Rectal smooth muscle tissue (tissue), 1 donor: Measurements from ENCODE around the gene ZNF18.
A peak's percentile ranks its signal among the peaks of the same experiment; 100 is the strongest.

Experiments
- H3K27ac ChIP-seq: one replicate; pipeline ENCODE4 v1.7.0; 2013; ENCODE audit warnings: low read depth, low read length, inconsistent platforms
- H3K27me3 ChIP-seq: one replicate; pipeline ENCODE4 v1.7.0; 2013; ENCODE audit warnings: low read length; ENCODE audit not compliant: control insufficient read depth, insufficient read depth
- H3K36me3 ChIP-seq: one replicate; pipeline ENCODE4 v1.7.0; 2013; ENCODE audit warnings: low read length; ENCODE audit not compliant: control insufficient read depth, insufficient read depth
- H3K4me1 ChIP-seq: one replicate; pipeline ENCODE4 v1.7.0; 2013; ENCODE audit warnings: low read length; ENCODE audit not compliant: control insufficient read depth, insufficient read depth
- H3K4me3 ChIP-seq: one replicate; pipeline ENCODE4 v1.7.0; 2013; ENCODE audit warnings: low read length
- H3K9ac ChIP-seq: one replicate; pipeline ENCODE4 v1.7.0; 2013; ENCODE audit warnings: low read length

Gene ZNF18

GRCh38 chr17:11997147-11997971 lies at the start of gene ZNF18:
Gene ZNF18 (minus strand): TSS chr17:11997475. CDS start chr17:11992829, 4,646 bp downstream.
- Histone ChIP-seq H3K27ac (peak within 1 kb of the TSS; percentile 86), H3K4me1 (peaks cover 2% of the 10 kb centered on the region)

GRCh38 chr17:12046786-12047185 lies 49.5 kb upstream of the ZNF18 start:
- Histone ChIP-seq H3K4me1 (no peaks in the 10 kb centered on the region), H3K27me3 (no peaks in the 10 kb centered on the region), H3K27ac (no peak overlapping the region), H3K4me3 (no peak overlapping the region), H3K36me3 (no peaks in the 10 kb centered on the region), H3K9ac (no peak overlapping the region)

More at GRCh38 chr17:11997147-11997971, at the start of gene ZNF18:
- Histone ChIP-seq H3K36me3 (peaks cover 3% of the 10 kb centered on the region), H3K27me3 (no peaks in the 10 kb centered on the region), H3K4me3 (peak within 1 kb of the TSS; percentile 97), H3K9ac (peak within 1 kb of the TSS; percentile 78)

GRCh38 chr17:12043702-12044101 lies 46.4 kb upstream of the ZNF18 start:
- Histone ChIP-seq H3K36me3 (no peaks in the 10 kb centered on the region), H3K27ac (no peak overlapping the region), H3K9ac (no peak overlapping the region), H3K27me3 (no peaks in the 10 kb centered on the region), H3K4me1 (no peaks in the 10 kb centered on the region), H3K4me3 (no peak overlapping the region)

GRCh38 chr17:12041312-12041711 lies 44.0 kb upstream of the ZNF18 start:
- no peak overlapping the region for H3K4me3 ChIP-seq
- H3K4me1 ChIP-seq = no peaks in the 10 kb centered on the region
- H3K27ac ChIP-seq = no peak overlapping the region

GRCh38 chr17:12040478-12040877 lies 43.2 kb upstream of the ZNF18 start:
- no peaks in the 10 kb centered on the region for H3K27me3 ChIP-seq
- no peaks in the 10 kb centered on the region for H3K4me1 ChIP-seq
- H3K36me3 ChIP-seq = no peaks in the 10 kb centered on the region
- H3K9ac ChIP-seq = no peak overlapping the region
- H3K4me3 ChIP-seq = no peak overlapping the region
- H3K27ac ChIP-seq = no peak overlapping the region

More at GRCh38 chr17:12041312-12041711, 44.0 kb upstream of the ZNF18 start:
- Histone ChIP-seq H3K27me3 (no peaks in the 10 kb centered on the region), H3K9ac (no peak overlapping the region), H3K36me3 (no peaks in the 10 kb centered on the region)

GRCh38 chr17:12037970-12038369 lies 40.7 kb upstream of the ZNF18 start:
- H3K9ac ChIP-seq = no peak overlapping the region
- H3K4me3 ChIP-seq = no peak overlapping the region
- no peak overlapping the region for H3K27ac ChIP-seq
- no peaks in the 10 kb centered on the region for H3K4me1 ChIP-seq
- no peaks in the 10 kb centered on the region for H3K36me3 ChIP-seq
- no peaks in the 10 kb centered on the region for H3K27me3 ChIP-seq

- no peak overlapping the region for H3K27ac ChIP-seq
- H3K36me3 ChIP-seq = no peaks in the 10 kb centered on the region
- H3K4me3 ChIP-seq = no peak overlapping the region
- H3K9ac ChIP-seq = no peak overlapping the region
- H3K27me3 ChIP-seq = no peaks in the 10 kb centered on the region
- no peaks in the 10 kb centered on the region for H3K4me1 ChIP-seq
Observed at GRCh38 chr17:12035673-12036072, 38.4 kb upstream of the ZNF18 start.

- Histone ChIP-seq H3K27ac (no peak overlapping the region), H3K4me1 (no peaks in the 10 kb centered on the region), H3K9ac (no peak overlapping the region), H3K27me3 (no peaks in the 10 kb centered on the region), H3K36me3 (no peaks in the 10 kb centered on the region), H3K4me3 (no peak overlapping the region)
Observed at GRCh38 chr17:12034538-12034937, 37.3 kb upstream of the ZNF18 start.

- H3K27ac ChIP-seq = no peak overlapping the region
- H3K4me1 ChIP-seq = no peaks in the 10 kb centered on the region
- no peaks in the 10 kb centered on the region for H3K27me3 ChIP-seq
- no peak overlapping the region for H3K4me3 ChIP-seq
- no peaks in the 10 kb centered on the region for H3K36me3 ChIP-seq
- no peak overlapping the region for H3K9ac ChIP-seq
Observed at GRCh38 chr17:12028611-12029010, 31.3 kb upstream of the ZNF18 start.

GRCh38 chr17:12027658-12028057 lies 30.4 kb upstream of the ZNF18 start:
- Histone ChIP-seq H3K27ac (no peak overlapping the region), H3K4me1 (no peaks in the 10 kb centered on the region), H3K36me3 (no peaks in the 10 kb centered on the region), H3K4me3 (no peak overlapping the region), H3K27me3 (no peaks in the 10 kb centered on the region), H3K9ac (no peak overlapping the region)

GRCh38 chr17:12024327-12024726 lies 27.1 kb upstream of the ZNF18 start:
- H3K4me3 ChIP-seq = no peak overlapping the region
- H3K27me3 ChIP-seq = no peaks in the 10 kb centered on the region
- no peak overlapping the region for H3K27ac ChIP-seq
- H3K36me3 ChIP-seq = no peaks in the 10 kb centered on the region
- H3K4me1 ChIP-seq = peaks cover 8% of the 10 kb centered on the region
- H3K9ac ChIP-seq = no peak overlapping the region

GRCh38 chr17:12022310-12022709 lies 25.0 kb upstream of the ZNF18 start:
- no peak overlapping the region for H3K9ac ChIP-seq
- H3K4me3 ChIP-seq = peak overlapping the region; percentile 7
- H3K27me3 ChIP-seq = no peaks in the 10 kb centered on the region
- H3K4me1 ChIP-seq = peaks cover 8% of the 10 kb centered on the region
- no peak overlapping the region for H3K27ac ChIP-seq
- no peaks in the 10 kb centered on the region for H3K36me3 ChIP-seq

GRCh38 chr17:12021623-12022140 lies 24.4 kb upstream of the ZNF18 start:
- Histone ChIP-seq H3K9ac (peak overlapping the region; percentile 38), H3K4me3 (peak overlapping the region; percentile 82), H3K27ac (no peak overlapping the region), H3K27me3 (no peaks in the 10 kb centered on the region), H3K4me1 (peaks cover 8% of the 10 kb centered on the region), H3K36me3 (no peaks in the 10 kb centered on the region)
